GM12874 (cell line): ENCODE measurements around the gene ERICH2.

Experiments used
- CTCF ChIP-seq: IDR thresholded peaks from 2 replicates; pipeline ENCODE4 v1.5.1; 2011; ENCODE audit warnings: low read depth, mild to moderate bottlenecking, control low read depth, low read length, moderate library complexity; ENCODE audit not compliant: insufficient read depth

The ERICH2 gene

GRCh38 chr2:170824526-170825015, 54.4 kb downstream of the ERICH2 start:
- TF ChIP-seq CTCF, result no peak

- no peak for TF ChIP-seq CTCF
Observed at GRCh38 chr2:170827841-170828532, 57.8 kb downstream of the ERICH2 start.

- TF ChIP-seq CTCF, result no peak
Observed at GRCh38 chr2:170828533-170828916, 58.3 kb downstream of the ERICH2 start.

- no peak for TF ChIP-seq CTCF
Observed at GRCh38 chr2:170829036-170829435, 58.9 kb downstream of the ERICH2 start.

GRCh38 chr2:170830166-170830565, 60.0 kb downstream of the ERICH2 start:
- TF ChIP-seq CTCF, result no peak

- no peak for TF ChIP-seq CTCF
Observed at GRCh38 chr2:170831115-170831514, 60.9 kb downstream of the ERICH2 start.

GRCh38 chr2:170836027-170836426, 65.8 kb downstream of the ERICH2 start:
- no peak for TF ChIP-seq CTCF

GRCh38 chr2:170840717-170841210, 70.6 kb downstream of the ERICH2 start:
- no peak for TF ChIP-seq CTCF
